GM21381 (cell line): ENCODE measurements around the gene SAMSN1.

ENCODE experiments used
- ATAC-seq: cut with Tn5 transposase; IDR thresholded peaks from one replicate; pipeline ENCODE4 v1.9.1; 2021; ENCODE audit warnings: mild to moderate bottlenecking, moderate library complexity; ENCODE audit not compliant: unreplicated experiment

SAMSN1 gene

GRCh38 chr21:14487490-14488432 lies 58.4 kb downstream of the SAMSN1 start:
- ATAC-seq: no peak

GRCh38 chr21:14486869-14487268 lies 59.2 kb downstream of the SAMSN1 start:
- ATAC-seq: no peak

GRCh38 chr21:14484188-14485009 lies 61.7 kb downstream of the SAMSN1 start:
- no peak for ATAC-seq

- ATAC-seq: no peak
Measured at GRCh38 chr21:14483296-14483695, 62.8 kb downstream of the SAMSN1 start.

- ATAC-seq: peak; percentile 64
Measured at GRCh38 chr21:14482165-14482564, 64.0 kb downstream of the SAMSN1 start.

- no peak for ATAC-seq
Measured at GRCh38 chr21:14480411-14481031, 65.6 kb downstream of the SAMSN1 start.

- ATAC-seq: no peak
Measured at GRCh38 chr21:14479241-14479786, 66.8 kb downstream of the SAMSN1 start.

GRCh38 chr21:14477841-14478240 lies 68.3 kb downstream of the SAMSN1 start:
- ATAC-seq: no peak

- ATAC-seq: no peak
Measured at GRCh38 chr21:14477133-14477532, 69.0 kb downstream of the SAMSN1 start.

- no peak for ATAC-seq
Measured at GRCh38 chr21:14474995-14475394, 71.1 kb downstream of the SAMSN1 start.

- ATAC-seq: no peak
Measured at GRCh38 chr21:14469641-14470040, 76.5 kb downstream of the SAMSN1 start.

GRCh38 chr21:14466715-14467114 lies 79.4 kb downstream of the SAMSN1 start:
- ATAC-seq: no peak

GRCh38 chr21:14457762-14458161 lies 88.4 kb downstream of the SAMSN1 start:
- no peak for ATAC-seq

GRCh38 chr21:14456911-14457310 lies 89.2 kb downstream of the SAMSN1 start:
- ATAC-seq: no peak

GRCh38 chr21:14454016-14455009 lies 91.8 kb downstream of the SAMSN1 start:
- ATAC-seq: peak; percentile 75

GRCh38 chr21:14453339-14454015 lies 92.6 kb downstream of the SAMSN1 start:
- peak; percentile 81 for ATAC-seq

GRCh38 chr21:14452727-14453241 lies 93.3 kb downstream of the SAMSN1 start:
- ATAC-seq: no peak

GRCh38 chr21:14452031-14452726 lies 93.9 kb downstream of the SAMSN1 start:
- ATAC-seq: no peak
